ENCODE results near the gene TEX38. TPM values are rescaled to one million over a fixed set of nuclear protein-coding genes. Genes with fewer than 3 reads are reported as not detected.

The TEX38 gene
- total RNA-seq, 1 donor from 2014 or later: not detected

GRCh38 chr1:46637444-46638083 lies 34.1 kb upstream of the TEX38 start:
- H3K4me3 ChIP-seq (ENCODE audit: low read depth, low read length): no peak overlapping the region
- DNase-seq (ENCODE audit: low read depth): no peak
- no peak for TF ChIP-seq CTCF (conservative IDR thresholded peaks at IDR 0.05; ENCODE audit: low read depth, low read length)

DNA sequence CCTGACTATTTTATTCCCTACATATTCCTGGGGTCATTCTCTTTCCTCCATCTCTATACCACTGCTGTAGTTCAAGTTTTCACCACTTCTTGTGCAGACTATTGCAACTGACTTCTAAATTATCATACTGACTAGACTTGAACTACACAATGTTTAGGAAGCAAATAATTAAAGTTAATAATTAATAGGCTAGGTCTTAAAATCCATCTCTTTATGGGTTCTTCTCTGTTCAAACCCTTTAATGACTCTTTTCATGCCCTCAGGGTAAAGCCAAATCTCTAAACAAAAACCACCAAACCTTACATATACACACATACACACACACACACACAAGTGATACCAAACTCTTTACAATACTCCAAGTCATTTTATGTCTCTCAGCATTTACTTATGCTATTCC lies 32.7 kb upstream of the TEX38 start:
- no peak for TF ChIP-seq CTCF (conservative IDR thresholded peaks at IDR 0.05; ENCODE audit: low read depth, low read length)
- no peak overlapping the region for H3K4me3 ChIP-seq (ENCODE audit: low read depth, low read length)
- DNase-seq (ENCODE audit: low read depth): no peak

DNA sequence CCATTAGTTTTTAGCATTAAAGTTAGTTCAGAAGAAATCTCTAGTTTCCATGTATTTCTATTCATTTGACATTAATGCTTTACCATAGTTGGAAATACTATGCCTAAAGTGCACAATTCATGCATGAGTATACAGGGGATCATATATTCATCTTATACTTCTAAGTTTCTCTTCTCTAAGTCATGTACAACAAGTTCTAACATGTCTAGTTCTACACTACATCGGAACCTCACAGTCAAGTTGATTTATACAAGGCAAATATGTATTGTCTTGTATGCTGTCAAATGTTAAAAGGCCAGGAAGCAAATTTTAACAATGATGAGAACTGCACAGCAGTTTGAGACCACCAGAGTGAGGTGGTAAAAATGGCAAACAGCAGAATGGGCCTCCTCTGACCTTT lies 32.1 kb upstream of the TEX38 start:
- TF ChIP-seq CTCF (conservative IDR thresholded peaks at IDR 0.05; ENCODE audit: low read depth, low read length): no peak
- H3K4me3 ChIP-seq (ENCODE audit: low read depth, low read length): no peak overlapping the region
- DNase-seq (ENCODE audit: low read depth): no peak

- no peak overlapping the region for H3K4me3 ChIP-seq (ENCODE audit: low read depth, low read length)
- TF ChIP-seq CTCF (conservative IDR thresholded peaks at IDR 0.05; ENCODE audit: low read depth, low read length): no peak
- DNase-seq (ENCODE audit: low read depth): no peak
These were observed 29.5 kb upstream of the TEX38 start for GRCh38 chr1:46642115-46642680.

GRCh38 chr1:46643368-46643775 lies 28.3 kb upstream of the TEX38 start:
- peak; percentile 63 for DNase-seq (ENCODE audit: low read depth)
- no peak overlapping the region for H3K4me3 ChIP-seq (ENCODE audit: low read depth, low read length)
- TF ChIP-seq CTCF (conservative IDR thresholded peaks at IDR 0.05; ENCODE audit: low read depth, low read length): no peak

DNA sequence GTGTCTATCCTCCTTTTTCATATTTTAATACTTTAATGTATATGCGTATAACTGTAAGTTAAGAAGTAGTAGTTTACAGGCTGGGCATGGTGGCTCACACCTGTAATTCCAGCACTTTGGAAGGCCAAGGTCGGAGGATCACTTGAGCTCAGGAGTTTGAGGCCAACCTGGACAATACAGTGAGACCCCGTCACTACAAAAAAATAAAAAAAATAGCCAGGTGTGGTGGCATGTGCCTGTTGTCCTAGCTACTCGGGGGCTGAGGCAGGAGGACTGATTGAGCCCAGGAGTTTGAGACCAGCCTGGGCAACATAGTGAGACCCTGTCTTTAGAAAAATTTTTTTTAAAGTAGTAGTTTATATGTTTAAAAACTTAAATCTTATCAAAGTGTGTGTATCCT lies 25.8 kb upstream of the TEX38 start:
- DNase-seq (ENCODE audit: low read depth): no peak
- H3K4me3 ChIP-seq (ENCODE audit: low read depth, low read length): no peak overlapping the region
- TF ChIP-seq CTCF (conservative IDR thresholded peaks at IDR 0.05; ENCODE audit: low read depth, low read length): no peak

DNA sequence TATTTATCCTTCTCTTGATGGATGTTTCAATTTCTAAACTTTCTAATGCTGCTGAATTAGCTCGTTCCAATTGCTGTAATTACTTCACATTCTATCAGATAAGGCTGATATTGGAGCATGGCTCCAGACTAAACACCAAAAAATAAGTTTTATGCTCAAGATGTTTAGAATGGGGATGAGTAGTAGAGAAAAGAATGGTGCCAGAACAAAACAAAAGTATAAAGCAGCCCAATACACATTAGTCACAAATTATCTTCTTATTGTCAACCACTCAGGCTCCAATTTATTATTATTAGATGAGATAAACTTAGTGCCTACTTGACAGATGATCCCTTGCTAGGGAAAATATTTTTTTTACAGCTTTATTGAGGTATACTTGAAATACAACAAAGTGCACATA lies 25.3 kb upstream of the TEX38 start:
- no peak for DNase-seq (ENCODE audit: low read depth)
- TF ChIP-seq CTCF (conservative IDR thresholded peaks at IDR 0.05; ENCODE audit: low read depth, low read length): no peak
- no peak overlapping the region for H3K4me3 ChIP-seq (ENCODE audit: low read depth, low read length)

Data from epithelial cell of proximal tubule (primary cell).